ENCODE data around the gene DOK7.
"Not testable (repeated sequence)": the region's sequence is repeated elsewhere in the genome, so short reads cannot be mapped to it uniquely, and the experiment has no call there.

The DOK7 gene

DNA sequence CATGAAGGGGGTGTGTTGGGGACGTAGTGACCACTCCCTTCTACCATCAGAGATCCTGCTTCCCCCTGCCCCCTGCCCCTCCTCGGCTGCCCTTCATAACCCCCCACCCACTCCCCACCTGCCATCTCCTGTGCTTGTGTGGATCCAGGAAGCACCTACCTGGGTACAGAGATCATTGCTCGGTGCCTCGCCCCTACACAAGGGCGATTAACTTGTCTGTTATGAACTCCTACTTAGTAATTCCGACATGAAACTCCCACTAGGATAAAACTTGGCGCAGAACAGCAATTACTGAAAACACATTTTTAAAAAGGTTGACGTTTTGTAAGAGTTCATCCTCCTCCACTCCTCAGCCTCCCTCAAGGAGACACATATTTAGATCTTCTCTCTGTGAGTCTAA is 80.3 kb downstream of the DOK7 start:
- DNase-seq (ENCODE audit: low spot score in 2 of 2); H3K27ac Mint-ChIP-seq (ENCODE audit: low read depth); ATAC-seq (replicated peaks; ENCODE audit: extremely low read depth, poor library complexity, severe bottlenecking); H3K36me3 Mint-ChIP-seq (ENCODE audit: insufficient read depth); H3K4me3 Mint-ChIP-seq; H3K4me1 Mint-ChIP-seq; H3K9me3 Mint-ChIP-seq: not testable (repeated sequence)
- peaks cover 10% of the 10 kb centered on the region for H3K27me3 Mint-ChIP-seq

Data from central memory CD8-positive, alpha-beta T cell (primary cell).